Measurements from ENCODE around the gene DNAJC18. TPM values are rescaled to one million over a fixed set of nuclear protein-coding genes. Genes with fewer than 3 reads are reported as not detected.
A peak's percentile ranks its signal among the peaks of the same experiment; 100 is the strongest.

The DNAJC18 gene
- total RNA-seq, 2 donors from 2014 or later = 7.3 to 11.5 TPM

- TF ChIP-seq POLR2A (IDR thresholded peaks at IDR 0.05) (no peak), CTCF (IDR thresholded peaks at IDR 0.05) (peak; percentile 32 to 85 (median 62)), POLR2AphosphoS5 (IDR thresholded peaks at IDR 0.05) (peak; percentile 45)
- Histone ChIP-seq H3K4me1 (replicated peaks) (no peaks in the 10 kb centered on the region), H3K27me3 (replicated peaks; ENCODE audit: insufficient read depth) (no peaks in the 10 kb centered on the region), H3K4me3 (no peak overlapping the region), H3K9me3 (no peaks in the 10 kb centered on the region), H3K36me3 (no peaks in the 10 kb centered on the region), H3K27ac (no peak overlapping the region)
- WGBS = 39% methylated on average over 5 of the region's 5 CpGs
- DNase-seq (ENCODE audit: low spot score) = peak; percentile 33
- intact Hi-C loops (cut with DNase I) = loop anchor here (2.0 to 5.0 kb wide), 2 partner anchors 90 to 342 kb away; no protein-coding TSS in a partner anchor
These were observed 16.9 kb downstream of the DNAJC18 start for GRCh38 chr5:139422307-139422893.

DNA sequence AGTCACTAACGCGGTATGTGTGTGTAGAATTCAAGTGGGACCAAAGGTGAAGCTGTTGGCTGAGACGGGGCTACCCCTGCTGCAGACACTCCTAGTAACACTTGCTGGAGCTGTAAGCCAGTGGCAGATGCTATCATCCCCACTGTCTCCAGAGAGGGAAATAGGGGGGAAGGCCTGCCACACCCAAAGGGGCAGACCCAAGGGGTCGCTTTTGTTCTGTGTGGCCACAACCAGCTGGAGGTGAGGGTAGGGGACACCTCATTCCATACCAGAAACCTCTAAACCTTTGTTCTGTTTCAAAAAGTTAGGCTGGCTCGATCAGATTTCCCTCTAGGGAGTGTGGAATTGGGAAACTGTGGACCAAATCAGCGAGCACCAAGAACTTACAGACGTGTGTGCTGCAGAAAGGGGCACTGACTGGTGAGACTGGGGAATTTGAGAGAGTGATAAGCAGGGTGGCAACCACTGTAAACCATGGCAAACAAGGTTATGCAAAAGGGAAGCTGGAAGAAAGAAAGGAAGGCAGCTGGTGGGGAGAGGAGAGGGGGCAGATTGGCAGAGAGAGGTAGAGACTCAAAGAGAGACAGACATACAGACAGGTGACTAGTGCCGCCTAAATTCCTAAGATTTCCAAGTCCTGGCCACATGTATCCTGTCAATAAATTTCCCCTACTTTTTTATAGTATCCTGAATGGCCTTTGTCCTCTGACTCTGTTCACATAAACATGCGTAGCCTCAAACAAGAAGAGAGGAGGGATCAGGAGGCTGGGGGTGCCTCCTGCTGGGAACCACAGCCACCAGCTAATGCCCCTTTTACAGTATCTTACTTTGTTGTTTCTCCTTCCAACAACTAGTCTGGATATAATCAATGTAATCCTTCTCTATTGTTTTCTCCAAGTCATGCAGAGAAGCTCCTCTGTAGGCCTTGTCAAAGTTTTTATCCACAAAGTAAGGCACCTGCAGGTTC, 19.8 kb downstream of the DNAJC18 start:
- H3K9me3 ChIP-seq = no peaks in the 10 kb centered on the region
- intact Hi-C loops (cut with DNase I) = loop anchor here (5.0 kb wide), 1 partner anchor 93 kb away; no protein-coding TSS in a partner anchor
- H3K4me3 ChIP-seq = no peak overlapping the region
- H3K27me3 ChIP-seq (replicated peaks; ENCODE audit: insufficient read depth) = no peaks in the 10 kb centered on the region
- no peaks in the 10 kb centered on the region for H3K4me1 ChIP-seq (replicated peaks)
- TF ChIP-seq POLR2A (IDR thresholded peaks at IDR 0.05) = no peak
- no peak for TF ChIP-seq POLR2AphosphoS5 (IDR thresholded peaks at IDR 0.05)
- TF ChIP-seq CTCF (IDR thresholded peaks at IDR 0.05) = no peak
- WGBS = 79% methylated on average over 9 of the region's 9 CpGs
- DNase-seq (ENCODE audit: low spot score) = no peak
- H3K27ac ChIP-seq = no peak overlapping the region
- no peaks in the 10 kb centered on the region for H3K36me3 ChIP-seq

DNA sequence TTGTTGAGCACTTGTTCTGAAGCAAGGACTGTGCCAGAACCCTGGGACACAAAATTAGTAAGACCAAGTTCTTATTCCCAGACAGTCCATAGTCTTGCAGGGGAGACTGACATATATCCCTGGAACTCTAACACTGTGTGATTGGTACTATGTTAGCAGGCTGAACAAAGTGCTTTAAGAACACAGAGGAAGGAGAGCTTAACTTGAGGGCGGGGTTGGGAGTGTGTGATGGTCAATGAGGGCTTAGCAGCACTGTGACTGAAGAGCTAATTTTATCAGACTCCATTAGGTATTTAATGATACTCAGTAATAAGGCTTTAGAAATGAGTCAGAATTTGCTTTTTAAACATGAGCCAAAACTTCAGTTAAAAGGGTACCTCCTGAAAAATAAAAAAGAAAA, 20.5 kb downstream of the DNAJC18 start:
- H3K27ac ChIP-seq = no peak overlapping the region
- no peaks in the 10 kb centered on the region for H3K9me3 ChIP-seq
- H3K4me3 ChIP-seq = no peak overlapping the region
- intact Hi-C loops (cut with DNase I) = no loop called here
- no peaks in the 10 kb centered on the region for H3K4me1 ChIP-seq (replicated peaks)
- WGBS = 94% methylated on average over 1 of the region's 1 CpG
- H3K27me3 ChIP-seq (replicated peaks; ENCODE audit: insufficient read depth) = no peaks in the 10 kb centered on the region
- H3K36me3 ChIP-seq = no peaks in the 10 kb centered on the region
- TF ChIP-seq POLR2AphosphoS5 (IDR thresholded peaks at IDR 0.05) (no peak), CTCF (IDR thresholded peaks at IDR 0.05) (no peak), POLR2A (IDR thresholded peaks at IDR 0.05) (no peak)
- no peak for DNase-seq (ENCODE audit: low spot score)

DNA sequence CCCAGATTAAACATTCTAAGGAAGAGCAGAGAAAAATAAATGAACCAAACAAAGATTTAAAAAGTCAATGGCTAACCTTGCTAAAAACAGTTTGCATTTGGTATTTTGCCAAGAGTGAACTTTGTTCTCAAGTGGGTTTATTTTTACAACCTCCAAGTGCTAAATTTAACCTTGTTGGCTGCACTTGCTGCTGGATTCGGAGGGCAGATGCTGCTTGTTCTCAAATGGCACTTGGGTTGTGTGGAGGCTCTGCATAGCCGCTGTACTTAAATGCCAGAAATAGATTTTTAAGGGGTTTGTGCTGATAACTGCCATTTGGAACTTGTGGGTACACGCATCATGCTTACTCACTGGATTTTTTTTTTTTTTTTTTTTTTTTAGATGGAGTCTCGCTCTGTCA, 22.1 kb downstream of the DNAJC18 start:
- no peak overlapping the region for H3K4me3 ChIP-seq
- intact Hi-C loops (cut with DNase I) = no loop called here
- H3K9me3 ChIP-seq = no peaks in the 10 kb centered on the region
- no peaks in the 10 kb centered on the region for H3K36me3 ChIP-seq
- H3K4me1 ChIP-seq (replicated peaks) = no peaks in the 10 kb centered on the region
- TF ChIP-seq POLR2A (IDR thresholded peaks at IDR 0.05) = no peak
- TF ChIP-seq POLR2AphosphoS5 (IDR thresholded peaks at IDR 0.05) = peak; percentile 54
- H3K27ac ChIP-seq = peak overlapping the region in 1 of 2 donors; percentile 0
- H3K27me3 ChIP-seq (replicated peaks; ENCODE audit: insufficient read depth) = no peaks in the 10 kb centered on the region
- DNase-seq (ENCODE audit: low spot score) = no peak
- 25% methylated on average over 4 of the region's 4 CpGs for WGBS

DNA sequence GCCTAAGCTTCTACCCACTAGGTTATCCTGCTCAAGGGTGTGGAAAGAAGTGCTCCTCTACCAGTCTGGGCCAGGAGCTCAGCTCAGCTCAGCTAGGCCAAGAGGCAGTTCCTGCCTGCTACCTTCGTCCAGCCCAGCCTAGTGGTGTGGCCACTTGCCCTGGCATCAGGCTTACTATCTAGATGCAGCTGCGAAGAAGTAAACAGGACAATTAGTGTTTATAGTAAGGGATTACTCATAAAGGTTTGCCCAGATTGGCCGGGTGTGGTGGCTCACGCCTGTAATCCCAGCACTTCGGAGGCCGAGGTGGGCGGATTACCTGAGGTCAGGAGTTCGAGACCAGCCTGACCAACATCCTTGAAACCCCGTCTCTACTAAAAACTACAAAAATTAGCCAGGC, 22.7 kb downstream of the DNAJC18 start:
- Histone ChIP-seq H3K4me3 (no peak overlapping the region), H3K27me3 (replicated peaks; ENCODE audit: insufficient read depth) (no peaks in the 10 kb centered on the region), H3K36me3 (no peaks in the 10 kb centered on the region), H3K9me3 (no peaks in the 10 kb centered on the region), H3K4me1 (replicated peaks) (no peaks in the 10 kb centered on the region), H3K27ac (peak overlapping the region in 1 of 2 donors; percentile 0)
- intact Hi-C loops (cut with DNase I) = no loop called here
- DNase-seq (ENCODE audit: low spot score) = no peak
- TF ChIP-seq CTCF (IDR thresholded peaks at IDR 0.05) = no peak
- TF ChIP-seq POLR2AphosphoS5 (IDR thresholded peaks at IDR 0.05) = no peak
- TF ChIP-seq POLR2A (IDR thresholded peaks at IDR 0.05) = no peak
- 71% methylated on average over 9 of the region's 9 CpGs for WGBS
